Liver (tissue), 9 donors: ENCODE data around the gene KIF4A. TPM values are rescaled to one million over a fixed set of nuclear protein-coding genes. Genes with fewer than 3 reads are reported as not detected.

Experiments
- DNase-seq: peaks from one replicate; pipeline ENCODE4 v3.0.0-alpha.2; 2017; ENCODE audit warnings: low spot score
- H3K27ac ChIP-seq, 2 donors: one replicate each; pipeline ENCODE4 v1.7.0; 2013; ENCODE audit warnings: inconsistent platforms in 2 of 2, low read length in 2 of 2, control low read depth in 1 of 2, low read depth in 1 of 2, mild to moderate bottlenecking in 1 of 2
- H3K27me3 ChIP-seq, 4 donors: one replicate each; pipeline versions ENCODE4 v1.6.1 to v1.7.0; 2013; ENCODE audit warnings: low read length in 3 of 4, inconsistent platforms in 1 of 4, mild to moderate bottlenecking in 1 of 4, moderate library complexity in 1 of 4; ENCODE audit not compliant: control insufficient read depth in 4 of 4, insufficient read depth in 4 of 4
- H3K36me3 ChIP-seq, 4 donors: one replicate each; pipeline versions ENCODE4 v1.6.1 to v1.7.0; 2013; ENCODE audit warnings: low read length in 3 of 4, mild to moderate bottlenecking in 3 of 4, low read depth in 1 of 4, moderate library complexity in 1 of 4; ENCODE audit not compliant: control insufficient read depth in 4 of 4, insufficient read depth in 3 of 4
- H3K4me1 ChIP-seq, 4 donors: one replicate each; pipeline versions ENCODE4 v1.6.1 to v1.7.0; 2013; ENCODE audit warnings: low read length in 3 of 4, mild to moderate bottlenecking in 3 of 4, moderate library complexity in 1 of 4; ENCODE audit not compliant: control insufficient read depth in 4 of 4, insufficient read depth in 4 of 4
- H3K4me3 ChIP-seq, 3 donors: one replicate each; pipeline versions ENCODE4 v1.6.1 to v1.7.0; 2013; ENCODE audit warnings: low read length in 3 of 3, control low read depth in 1 of 3, low read depth in 1 of 3, mild to moderate bottlenecking in 1 of 3
- H3K9ac ChIP-seq, 2 donors: one replicate each; pipeline ENCODE4 v1.7.0; 2013; ENCODE audit warnings: low read length in 2 of 2, mild to moderate bottlenecking in 2 of 2, moderate library complexity in 2 of 2, control low read depth in 1 of 2, low read depth in 1 of 2
- H3K9me3 ChIP-seq, 4 donors: one replicate each; pipeline versions ENCODE4 v1.6.1 to v1.7.0; 2013; ENCODE audit warnings: low read length in 3 of 4; ENCODE audit not compliant: control insufficient read depth in 4 of 4
- ATF3 ChIP-seq: IDR thresholded peaks from 2 replicates; pipeline ENCODE4 v1.6.1; 2016; ENCODE audit warnings: antibody characterized with exemption
- CTCF ChIP-seq: fragments of 150-350 bp; IDR thresholded peaks from 2 replicates; pipeline ENCODE4 v1.5.1; 2017; ENCODE audit warnings: improper control_type of control experiment, low read depth, low read length; ENCODE audit not compliant: missing input control
- EGR1 ChIP-seq, 2 donors: IDR thresholded peaks; 2 replicates each; pipeline ENCODE4 v1.6.1; 2016 to 2018; ENCODE audit warnings: antibody characterized with exemption in 2 of 2, low read depth in 2 of 2
- FOXA1 ChIP-seq: IDR thresholded peaks from 2 replicates; pipeline ENCODE4 v1.6.1; 2016; ENCODE audit warnings: antibody characterized with exemption
- FOXA2 ChIP-seq: IDR thresholded peaks from 2 replicates; pipeline ENCODE4 v1.6.1; 2016; ENCODE audit warnings: antibody characterized with exemption
- GABPA ChIP-seq, 2 donors: IDR thresholded peaks in 1 of 2; conservative IDR thresholded peaks in 1 of 2; 2 replicates each; pipeline ENCODE4 v1.6.1; 2016; ENCODE audit warnings: antibody characterized with exemption in 2 of 2, mild to moderate bottlenecking in 1 of 2, moderate library complexity in 1 of 2
- HNF4A ChIP-seq, 2 donors: conservative IDR thresholded peaks; 2 replicates each; pipeline ENCODE4 v1.6.1; 2016; ENCODE audit warnings: antibody characterized with exemption in 2 of 2, mild to moderate bottlenecking in 2 of 2
- HNF4G ChIP-seq: IDR thresholded peaks from 2 replicates; pipeline ENCODE4 v1.6.1; 2016; ENCODE audit warnings: antibody characterized with exemption
- JUND ChIP-seq, 2 donors: IDR thresholded peaks; 2 replicates each; pipeline ENCODE4 v1.6.1; 2016; ENCODE audit warnings: antibody characterized with exemption in 2 of 2
- MAX ChIP-seq: IDR thresholded peaks from 2 replicates; pipeline ENCODE4 v1.6.1; 2016; ENCODE audit warnings: antibody characterized with exemption
- NR2F2 ChIP-seq: IDR thresholded peaks from 2 replicates; pipeline ENCODE4 v1.6.1; 2016; ENCODE audit warnings: antibody characterized with exemption
- RAD21 ChIP-seq, 2 donors: IDR thresholded peaks; 2 replicates each; pipeline ENCODE4 v1.6.1; 2016; ENCODE audit warnings: antibody characterized with exemption in 2 of 2, mild to moderate bottlenecking in 2 of 2
- REST ChIP-seq: IDR thresholded peaks from 2 replicates; pipeline ENCODE4 v1.6.1; 2016; ENCODE audit warnings: antibody characterized with exemption, mild to moderate bottlenecking
- RXRA ChIP-seq, 2 donors: IDR thresholded peaks; 2 replicates each; pipeline ENCODE4 v1.6.1; 2017 to 2018; ENCODE audit warnings: antibody characterized with exemption in 2 of 2, mild to moderate bottlenecking in 1 of 2
- SP1 ChIP-seq: IDR thresholded peaks from 2 replicates; pipeline ENCODE4 v1.6.1; 2018; ENCODE audit warnings: antibody characterized with exemption, mild to moderate bottlenecking
- TAF1 ChIP-seq: conservative IDR thresholded peaks from 2 replicates; pipeline ENCODE4 v1.6.1; 2016; ENCODE audit warnings: antibody characterized with exemption, mild to moderate bottlenecking
- YY1 ChIP-seq: IDR thresholded peaks from 2 replicates; pipeline ENCODE4 v1.6.1; 2016; ENCODE audit warnings: antibody characterized with exemption, mild to moderate bottlenecking
- ZBTB33 ChIP-seq: IDR thresholded peaks from 2 replicates; pipeline ENCODE4 v1.6.1; 2016; ENCODE audit warnings: antibody characterized with exemption
- WGBS: extraction: QIAGEN DNeasy Blood & Tissue Kit; methylation state at CpG from one replicate; pipeline ENCODE4 v1.1.7; 2013; 5-methylcytosine and 5-hydroxymethylcytosine counted together
- polyA plus RNA-seq, 2 donors: library from polyadenylated mRNA; stranded (reverse) in 1 of 2; unstranded in 1 of 2; fragments of 200-250 nt in 1 of 2; fragments of >200 nt in 1 of 2; fragmentation: Nextera tagmentation in 1 of 2; extraction: Ambion mirVana in 1 of 2; gene quantifications; one replicate each; pipeline versions ENCODE4 v1.2.1 to v1.2.3, GENCODE V29; 2013 to 2015
- total RNA-seq, 2 donors: library from RNA; depleted of rRNA; stranded (reverse); fragments of >200 nt; gene quantifications; one replicate each; pipeline ENCODE4 v1.2.3, GENCODE V29; 2014
- donor health status: healthy.
- donor health status: healthy.
- donor health status: healthy.
- donor health status: healthy.
- donor health status: healthy.

Gene KIF4A
- total and polyA plus RNA-seq, 4 donors, result under 0.01 to 17.3 (median 0.50) TPM

- Histone ChIP-seq H3K27me3 (no peaks in the 10 kb centered on the region), H3K36me3 (no peaks in the 10 kb centered on the region), H3K4me1 (no peaks in the 10 kb centered on the region), H3K9ac (no peak overlapping the region), H3K4me3 (no peak overlapping the region), H3K9me3 (no peaks in the 10 kb centered on the region), H3K27ac (no peak overlapping the region)
- no peak for DNase-seq
- WGBS, result 97% methylated on average over 2 of the region's 2 CpGs
- TF ChIP-seq NR2F2 (no peak), EGR1 (IDR thresholded peaks at IDR 0.05; ENCODE audit: low read depth in 2 of 2) (no peak), ZBTB33 (no peak), REST (no peak), HNF4A (conservative IDR thresholded peaks at IDR 0.05) (no peak), SP1 (no peak), CTCF (no peak), ATF3 (no peak), MAX (no peak), RXRA (IDR thresholded peaks at IDR 0.05) (no peak), JUND (IDR thresholded peaks at IDR 0.05) (no peak), HNF4G (no peak), FOXA1 (no peak), TAF1 (no peak), RAD21 (IDR thresholded peaks at IDR 0.05) (no peak), GABPA (IDR thresholded peaks at IDR 0.05 in 1 of 2, conservative IDR thresholded peaks at IDR 0.05 in 1 of 2) (no peak), YY1 (no peak), FOXA2 (no peak)
Measured at GRCh38 chrX:70324326-70324725, 34.4 kb downstream of the KIF4A start.
